KMS-11 (cell line): ENCODE results near the gene IQCF6.
A peak's percentile ranks its signal among the peaks of the same experiment; 100 is the strongest.

ENCODE experiments used
- H2AFZ ChIP-seq: fragments of 200-600 bp; sonication (generic); 2 replicates; pipeline ENCODE4 v1.6.1; 2016; ENCODE audit warnings: antibody characterized with exemption, mixed run types, low read depth
- H3K27ac ChIP-seq: fragments of 200-600 bp; sonication (generic); 2 replicates; pipeline ENCODE4 v1.6.1; 2016; ENCODE audit warnings: mild to moderate bottlenecking, mixed run types
- H3K27me3 ChIP-seq: fragments of 200-600 bp; sonication (generic); 2 replicates; pipeline ENCODE4 v1.6.1; 2017; ENCODE audit warnings: mild to moderate bottlenecking, low read depth, mixed run types, moderate library complexity; ENCODE audit not compliant: insufficient read depth
- H3K36me3 ChIP-seq: fragments of 200-600 bp; sonication (generic); 2 replicates; pipeline ENCODE4 v1.6.1; 2017; ENCODE audit warnings: mild to moderate bottlenecking, mixed run types; ENCODE audit not compliant: insufficient read depth
- H3K4me1 ChIP-seq: fragments of 200-600 bp; sonication (generic); 2 replicates; pipeline ENCODE4 v1.6.1; 2016; ENCODE audit warnings: mild to moderate bottlenecking, low read depth, mixed run types; ENCODE audit not compliant: poor library complexity, severe bottlenecking
- H3K4me2 ChIP-seq: fragments of 200-600 bp; sonication (generic); 2 replicates; pipeline ENCODE4 v1.7.0; 2016; ENCODE audit warnings: mild to moderate bottlenecking, mixed run types
- H3K4me3 ChIP-seq: fragments of 200-600 bp; sonication (generic); IDR thresholded peaks from 2 replicates; pipeline ENCODE4 v1.6.1; 2017; ENCODE audit warnings: low read depth, low read length, mixed read lengths; ENCODE audit not compliant: insufficient read depth
- H3K79me2 ChIP-seq: fragments of 200-600 bp; sonication (generic); 2 replicates; pipeline ENCODE4 v1.6.1; 2016; ENCODE audit warnings: low read depth, mixed run types; ENCODE audit not compliant: insufficient read depth
- H3K9ac ChIP-seq: fragments of 200-600 bp; sonication (generic); 2 replicates; pipeline ENCODE4 v1.6.1; 2016; ENCODE audit warnings: mild to moderate bottlenecking, mixed run types
- H4K20me1 ChIP-seq: fragments of 200-600 bp; sonication (generic); 2 replicates; pipeline ENCODE4 v1.6.1; 2016; ENCODE audit warnings: mild to moderate bottlenecking, mixed run types; ENCODE audit not compliant: insufficient read depth
- CTCF ChIP-seq: fragments of 200-600 bp; sonication (generic); conservative IDR thresholded peaks from 2 replicates; pipeline ENCODE4 v1.6.1; 2017; ENCODE audit warnings: low read depth, mild to moderate bottlenecking, antibody characterized with exemption, low read length, moderate library complexity, mixed read lengths

The IQCF6 gene

GRCh38 chr3:51808934-51809333 is 29.9 kb upstream of the IQCF6 start:
- Histone ChIP-seq H2AFZ (no peak overlapping the region), H3K4me1 (no peaks in the 10 kb centered on the region), H3K9ac (no peak overlapping the region), H3K27me3 (no peaks in the 10 kb centered on the region), H3K4me2 (no peak overlapping the region), H3K4me3 (no peak overlapping the region), H4K20me1 (no peaks in the 10 kb centered on the region), H3K79me2 (no peaks in the 10 kb centered on the region), H3K36me3 (no peaks in the 10 kb centered on the region), H3K27ac (no peak overlapping the region)
- TF ChIP-seq CTCF = no peak

DNA sequence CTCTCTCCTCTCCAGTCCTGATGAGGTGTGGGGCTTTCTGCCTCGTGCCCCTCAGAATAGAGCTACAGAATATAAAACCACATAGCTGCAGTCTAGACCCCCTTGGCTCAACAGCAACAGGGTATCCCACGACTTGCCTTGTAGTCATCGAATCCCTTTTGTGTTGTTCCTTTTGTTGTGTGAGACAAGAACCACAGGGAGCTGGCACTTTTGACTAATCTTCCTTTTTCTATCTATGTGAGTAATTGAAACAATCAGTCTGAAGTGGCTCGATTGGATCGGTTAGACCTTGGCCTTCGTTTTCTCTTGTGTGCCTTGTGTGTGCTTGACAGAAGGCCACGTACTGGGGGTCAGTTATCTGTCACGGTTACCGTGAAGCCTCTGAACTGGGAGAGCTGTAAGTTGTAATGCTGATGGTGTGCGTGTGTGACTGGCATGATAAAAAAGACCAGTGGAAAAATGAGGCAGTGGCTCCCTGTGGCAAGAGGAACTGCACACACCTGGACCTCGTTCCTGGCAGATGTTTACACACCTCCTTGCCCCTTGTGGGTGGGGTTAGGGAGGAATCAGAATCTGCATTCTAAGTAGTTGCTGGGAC is 23.2 kb upstream of the IQCF6 start:
- Histone ChIP-seq H3K9ac (no peak overlapping the region), H3K4me1 (peaks cover 33% of the 10 kb centered on the region), H3K27ac (no peak overlapping the region), H3K79me2 (no peaks in the 10 kb centered on the region), H4K20me1 (no peaks in the 10 kb centered on the region), H3K4me3 (no peak overlapping the region), H3K4me2 (no peak overlapping the region), H2AFZ (no peak overlapping the region), H3K36me3 (no peaks in the 10 kb centered on the region), H3K27me3 (no peaks in the 10 kb centered on the region)
- TF ChIP-seq CTCF = no peak

GRCh38 chr3:51800750-51801125 is 21.7 kb upstream of the IQCF6 start:
- Histone ChIP-seq H4K20me1 (no peaks in the 10 kb centered on the region), H3K9ac (no peak overlapping the region), H3K27me3 (no peaks in the 10 kb centered on the region), H2AFZ (no peak overlapping the region), H3K36me3 (no peaks in the 10 kb centered on the region), H3K4me3 (no peak overlapping the region), H3K4me1 (peaks cover 47% of the 10 kb centered on the region), H3K4me2 (no peak overlapping the region), H3K27ac (no peak overlapping the region), H3K79me2 (no peaks in the 10 kb centered on the region)
- no peak for TF ChIP-seq CTCF

GRCh38 chr3:51799879-51800749 is 21.1 kb upstream of the IQCF6 start:
- Histone ChIP-seq H3K4me1 (peaks cover 54% of the 10 kb centered on the region), H3K4me3 (no peak overlapping the region), H3K79me2 (no peaks in the 10 kb centered on the region), H2AFZ (peak overlapping the region; percentile 9; the same call in 1 of the 2 replicates), H4K20me1 (no peaks in the 10 kb centered on the region), H3K36me3 (no peaks in the 10 kb centered on the region), H3K4me2 (peak overlapping the region; percentile 80), H3K27me3 (no peaks in the 10 kb centered on the region), H3K27ac (no peak overlapping the region), H3K9ac (no peak overlapping the region)
- TF ChIP-seq CTCF = peak; percentile 69
